ENCODE measurements around the gene PHLDB1.

DNA sequence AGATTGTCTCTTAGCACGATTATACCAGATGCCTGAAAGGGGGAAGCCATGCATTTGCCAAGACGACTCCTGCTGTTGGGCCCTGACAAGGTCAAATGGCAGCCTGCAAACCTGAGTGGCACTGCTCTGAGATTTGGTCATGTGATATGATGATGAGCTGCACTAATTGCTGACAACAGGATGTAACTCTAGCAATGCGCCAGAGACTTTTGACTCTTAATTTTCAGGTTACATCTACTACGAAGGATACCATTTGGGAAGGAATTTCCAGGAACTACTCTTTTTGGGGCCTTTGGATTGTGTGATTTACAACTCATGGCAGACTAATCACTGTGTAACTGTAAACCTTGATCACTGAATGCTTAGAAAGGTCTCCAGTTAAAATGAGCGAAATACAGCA lies 59.0 kb downstream of the PHLDB1 start:
- no peak for TF ChIP-seq CTCF (IDR thresholded peaks at IDR 0.05)
- no peak for TF ChIP-seq POLR2A (IDR thresholded peaks at IDR 0.05)

Measured in heart left ventricle (tissue), 13 donors.